Measurements from ENCODE around the gene THYN1. TPM values are rescaled to one million over a fixed set of nuclear protein-coding genes. Genes with fewer than 3 reads are reported as not detected.

The THYN1 gene
- total RNA-seq, 4 donors from 2014 or later, result 26.9 to 76.5 (median 59.6) TPM

DNA sequence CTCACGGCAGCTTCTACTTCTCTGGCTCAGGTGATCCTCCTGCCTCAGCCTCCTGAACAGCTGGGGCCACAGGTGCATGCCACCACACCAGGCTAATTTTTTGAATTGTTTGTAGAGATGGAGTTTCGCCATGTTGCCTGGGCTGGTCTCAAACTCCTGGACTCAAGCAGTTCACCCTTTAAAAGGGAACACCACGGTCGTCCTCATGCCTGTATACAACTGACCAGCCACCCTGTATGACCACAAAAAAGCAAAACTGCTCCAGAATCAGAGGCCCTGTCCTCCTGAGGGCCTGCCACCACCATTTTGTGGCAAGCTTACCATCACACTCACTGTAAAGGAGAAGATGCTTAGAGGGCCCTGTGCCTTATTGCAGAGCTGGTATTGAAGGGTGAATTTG, 25.2 kb upstream of the THYN1 start:
- DNase-seq (ENCODE audit: low spot score), result no peak

DNA sequence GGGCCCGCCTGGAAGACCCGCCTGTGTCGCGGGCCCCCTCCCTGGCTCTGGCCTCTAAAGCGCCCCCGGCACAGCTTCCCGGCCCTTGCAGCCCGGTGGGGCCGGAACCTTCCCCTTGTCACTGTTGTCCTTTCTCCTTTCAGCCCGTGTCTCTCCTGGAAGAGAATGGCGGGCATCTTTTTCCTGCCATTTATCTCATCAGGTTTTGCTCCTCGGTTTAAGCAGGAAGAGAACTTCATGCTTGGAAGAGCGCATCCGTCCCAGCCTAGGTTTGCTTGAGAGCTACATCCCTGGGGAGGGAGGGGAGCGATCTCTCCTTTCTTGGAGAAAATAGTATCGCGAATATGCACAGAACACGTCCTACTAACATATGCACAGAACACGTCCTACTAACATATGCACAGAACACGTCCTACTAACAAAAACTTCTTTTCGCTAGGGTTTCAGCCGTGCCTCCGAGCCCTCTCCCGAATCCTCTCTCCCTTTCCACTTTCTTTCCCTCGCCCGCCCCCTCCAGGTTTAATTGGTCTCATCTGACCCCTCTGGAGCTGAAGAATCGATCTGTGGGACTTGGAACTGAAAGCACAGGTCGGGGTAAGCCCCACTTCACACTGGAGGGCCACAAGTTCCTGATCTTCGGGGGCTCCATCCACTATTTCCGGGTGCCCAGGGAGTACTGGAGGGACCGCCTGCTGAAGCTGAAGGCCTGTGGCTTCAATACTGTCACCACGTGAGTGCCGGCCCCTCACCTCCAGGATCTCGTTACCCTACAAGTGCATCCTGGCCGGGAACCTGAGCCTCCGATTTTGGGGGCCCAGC, 24.2 kb upstream of the THYN1 start:
- ATAC-seq (ENCODE audit: low FRiP score), result no peak
- DNase-seq (ENCODE audit: low spot score), result no peak

More for the DNA sequence above, 25.2 kb upstream of the THYN1 start:
- no peak for ATAC-seq (ENCODE audit: low FRiP score)
- TF ChIP-seq CTCF (IDR thresholded peaks at IDR 0.05), result no peak

DNA sequence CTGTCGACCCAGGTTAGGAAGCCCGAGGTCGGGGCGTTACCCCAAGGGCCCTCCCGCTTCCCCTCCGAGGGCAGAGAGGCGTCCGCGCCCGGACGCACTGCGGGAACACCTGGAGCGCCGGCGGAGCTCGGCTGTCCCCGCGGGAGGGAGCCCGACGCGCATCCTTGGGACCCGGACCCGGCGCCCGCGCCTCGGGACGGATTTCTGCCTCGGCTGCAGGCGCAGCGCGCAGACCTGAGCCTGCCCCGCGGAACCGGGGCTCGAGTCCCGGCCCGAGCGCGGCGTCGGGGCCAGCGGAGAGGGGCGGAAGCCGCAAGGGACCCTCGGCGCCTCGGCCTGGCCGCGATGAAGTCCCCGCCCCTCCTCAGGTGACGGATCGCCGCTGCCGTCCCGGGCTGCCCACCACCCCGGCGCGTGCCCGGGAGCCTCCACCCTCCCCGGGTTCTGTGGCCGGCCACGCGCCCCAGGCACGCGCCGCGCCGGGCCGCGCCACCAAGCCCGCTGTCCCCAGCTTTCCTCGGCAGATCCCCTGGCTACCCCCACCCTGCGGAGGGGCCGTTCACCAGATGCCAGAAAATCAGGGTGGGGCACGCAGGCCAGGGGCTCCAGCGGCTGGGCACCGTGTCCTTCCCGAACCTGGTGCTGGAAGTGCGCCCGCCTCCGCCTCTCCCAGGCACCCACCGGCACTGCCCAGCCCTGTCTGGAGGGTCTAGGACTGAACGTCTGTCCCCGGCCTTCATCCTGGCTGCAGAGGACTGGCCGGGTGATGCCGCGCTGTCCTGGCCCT, 23.4 kb upstream of the THYN1 start:
- ATAC-seq (ENCODE audit: low FRiP score) (no peak), DNase-seq (ENCODE audit: low spot score) (no peak)
- no peak for TF ChIP-seq CTCF (IDR thresholded peaks at IDR 0.05)

More for the DNA sequence above, 24.2 kb upstream of the THYN1 start:
- TF ChIP-seq CTCF (IDR thresholded peaks at IDR 0.05), result no peak

- DNase-seq (ENCODE audit: low spot score) (no peak), ATAC-seq (ENCODE audit: low FRiP score) (peak; percentile 41)
- no peak for TF ChIP-seq CTCF (IDR thresholded peaks at IDR 0.05)
Observed at GRCh38 chr11:134275534-134276395, 22.6 kb upstream of the THYN1 start, which contains the start of gene GLB1L3. Gene GLB1L3, plus strand, starts transcription at chr11:134276379. Its CDS starts 362 bp downstream, at chr11:134276741.

DNA sequence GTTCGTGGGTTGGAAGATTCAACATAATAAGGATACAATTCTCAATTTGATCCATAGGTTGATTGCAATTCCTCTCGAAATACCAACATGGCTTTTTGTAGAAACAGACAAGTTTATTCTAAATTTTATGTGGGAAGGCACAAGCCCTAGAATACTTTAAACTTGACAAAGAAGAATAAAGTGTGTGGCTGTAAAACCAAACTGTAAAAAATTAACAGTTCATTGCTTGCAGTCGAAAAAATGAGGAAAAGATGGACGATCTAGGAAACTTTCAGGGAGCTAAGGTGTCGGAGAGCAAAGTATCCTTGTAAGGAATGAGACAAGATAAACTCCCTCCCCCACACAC, 22.0 kb upstream of the THYN1 start:
- DNase-seq (ENCODE audit: low spot score), result no peak
- no peak for TF ChIP-seq CTCF (IDR thresholded peaks at IDR 0.05)
- ATAC-seq (ENCODE audit: low FRiP score), result no peak

GRCh38 chr11:134273317-134273712, 20.2 kb upstream of the THYN1 start:
- TF ChIP-seq CTCF (IDR thresholded peaks at IDR 0.05), result no peak
- no peak for DNase-seq (ENCODE audit: low spot score)
- ATAC-seq (ENCODE audit: low FRiP score), result no peak

All from omental fat pad (tissue), 4 donors.